Tibial nerve (tissue), 4 donors: ENCODE data around the gene DYNC1LI1.

Experiments used
- CTCF ChIP-seq, 5 experiments: fragments of 200-600 bp in 3 of 5; fragments of 450-650 bp in 2 of 5; sonication (generic) in 3 of 5; IDR thresholded peaks; one replicate each; pipeline ENCODE4 v1.5.1; 2016 to 2019; ENCODE audit warnings: antibody characterized with exemption in 5 of 5, mild to moderate bottlenecking in 3 of 5, moderate library complexity in 2 of 5
- EP300 ChIP-seq, 2 donors: sonication (generic); formaldehyde crosslinking; IDR thresholded peaks; one replicate each; pipeline ENCODE4 v1.6.1; 2017; ENCODE audit warnings: antibody characterized with exemption in 2 of 2, mild to moderate bottlenecking in 1 of 2

GRCh38 chr3:32508711-32509110 lies 61.9 kb downstream of the DYNC1LI1 start:
- TF ChIP-seq EP300 (IDR thresholded peaks at IDR 0.05) (no peak), CTCF (IDR thresholded peaks at IDR 0.05) (no peak)
